HepG2 (cell line): ENCODE data around the gene SLC34A3. TPM values are rescaled to one million over a fixed set of nuclear protein-coding genes. Genes with fewer than 3 reads are reported as not detected.

Experiments
- FOXK1 ChIP-seq: sonication (generic); formaldehyde crosslinking; IDR thresholded peaks from 2 replicates; pipeline ENCODE4 v1.4.0; 2020; ENCODE audit warnings: low read depth, missing genetic modification reagents, borderline replicate concordance
- MXD4 ChIP-seq: IDR thresholded peaks from 2 replicates; pipeline ENCODE4 v1.6.1; 2016; ENCODE audit warnings: mild to moderate bottlenecking, missing biosample characterization, missing genetic modification reagents
- NCOA2 ChIP-seq: sonication (generic); formaldehyde crosslinking; IDR thresholded peaks from 2 replicates; pipeline ENCODE4 v1.8.0; 2022; ENCODE audit warnings: inconsistent platforms
- NFATC3 ChIP-seq: sonication (generic); formaldehyde crosslinking; IDR thresholded peaks from 2 replicates; pipeline ENCODE4 v1.5.1; 2020; ENCODE audit warnings: mild to moderate bottlenecking, missing genetic modification reagents
- NFYB ChIP-seq: sonication (generic); formaldehyde crosslinking; IDR thresholded peaks from 2 replicates; pipeline ENCODE4 v1.4.0; 2020; ENCODE audit warnings: missing genetic modification reagents
- ZBTB7B ChIP-seq: sonication (generic); formaldehyde crosslinking; IDR thresholded peaks from 2 replicates; pipeline ENCODE4 v1.4.0; 2020; ENCODE audit warnings: missing genetic modification reagents
- ZNF335 ChIP-seq: sonication (generic); formaldehyde crosslinking; IDR thresholded peaks from 2 replicates; pipeline ENCODE4 v1.4.0; 2020; ENCODE audit warnings: missing genetic modification reagents
- ZNF629 ChIP-seq: sonication (generic); formaldehyde crosslinking; conservative IDR thresholded peaks from 2 replicates; pipeline ENCODE4 v1.5.0; 2020; ENCODE audit warnings: missing genetic modification reagents
- ZNF775 ChIP-seq: sonication (generic); formaldehyde crosslinking; IDR thresholded peaks from 2 replicates; pipeline ENCODE4 v1.4.0; 2020; ENCODE audit warnings: missing genetic modification reagents, mild to moderate bottlenecking, moderate library complexity, borderline replicate concordance
- polyA plus RNA-seq, 8 experiments: library from polyadenylated mRNA; depleted of rRNA in 3 of 8; stranded (reverse) in 7 of 8; unstranded in 1 of 8; fragments of >200 nt; fragmentation: Illumina TruSeq in 4 of 8; extraction: Trizol in 4 of 8; gene quantifications; 2 replicates each; pipeline versions ENCODE4 v1.2.1 to v1.2.3, GENCODE V29; 2011 to 2016; ENCODE audit warnings: low read depth in 4 of 8, missing spikeins in 1 of 8, mixed read lengths in 1 of 8; ENCODE audit not compliant: insufficient read depth in 1 of 8
- total RNA-seq, 5 experiments: library from RNA; depleted of rRNA; stranded (reverse); fragments of >200 nt; fragmentation: Illumina TruSeq; extraction: Trizol; gene quantifications; 2 replicates each; pipeline ENCODE4 v1.2.3, GENCODE V29; 2016; ENCODE audit warnings: low read depth in 1 of 5
- TF ChIP-seq, protein P1 (sequence below): sonication (generic); formaldehyde crosslinking; IDR thresholded peaks from 2 replicates; pipeline ENCODE4 v1.5.1; 2020; ENCODE audit warnings: mild to moderate bottlenecking, missing genetic modification reagents, borderline replicate concordance
- TF ChIP-seq, protein P2 (sequence below): sonication (generic); formaldehyde crosslinking; IDR thresholded peaks from 2 replicates; pipeline ENCODE4 v1.5.0; 2020; ENCODE audit warnings: mild to moderate bottlenecking, missing genetic modification reagents, borderline replicate concordance
- TF ChIP-seq, protein P3 (sequence below): sonication (generic); formaldehyde crosslinking; IDR thresholded peaks from 2 replicates; pipeline ENCODE4 v1.5.1; 2020; ENCODE audit warnings: mild to moderate bottlenecking, moderate library complexity, missing genetic modification reagents
- TF ChIP-seq, protein P4 (sequence below): IDR thresholded peaks from 2 replicates; pipeline ENCODE4 v1.6.1; 2016
- TF ChIP-seq, protein P5 (sequence below): sonication (generic); formaldehyde crosslinking; IDR thresholded peaks from 2 replicates; pipeline ENCODE4 v1.5.0; 2020; ENCODE audit warnings: missing genetic modification reagents

SLC34A3 gene
- total and polyA plus RNA-seq, 2 of the 13 experiments (the other 11 are each of a cell fraction or from before 2014, with no cell fraction given): 0.07 to 1.0 TPM

- TF ChIP-seq, protein P1, sequence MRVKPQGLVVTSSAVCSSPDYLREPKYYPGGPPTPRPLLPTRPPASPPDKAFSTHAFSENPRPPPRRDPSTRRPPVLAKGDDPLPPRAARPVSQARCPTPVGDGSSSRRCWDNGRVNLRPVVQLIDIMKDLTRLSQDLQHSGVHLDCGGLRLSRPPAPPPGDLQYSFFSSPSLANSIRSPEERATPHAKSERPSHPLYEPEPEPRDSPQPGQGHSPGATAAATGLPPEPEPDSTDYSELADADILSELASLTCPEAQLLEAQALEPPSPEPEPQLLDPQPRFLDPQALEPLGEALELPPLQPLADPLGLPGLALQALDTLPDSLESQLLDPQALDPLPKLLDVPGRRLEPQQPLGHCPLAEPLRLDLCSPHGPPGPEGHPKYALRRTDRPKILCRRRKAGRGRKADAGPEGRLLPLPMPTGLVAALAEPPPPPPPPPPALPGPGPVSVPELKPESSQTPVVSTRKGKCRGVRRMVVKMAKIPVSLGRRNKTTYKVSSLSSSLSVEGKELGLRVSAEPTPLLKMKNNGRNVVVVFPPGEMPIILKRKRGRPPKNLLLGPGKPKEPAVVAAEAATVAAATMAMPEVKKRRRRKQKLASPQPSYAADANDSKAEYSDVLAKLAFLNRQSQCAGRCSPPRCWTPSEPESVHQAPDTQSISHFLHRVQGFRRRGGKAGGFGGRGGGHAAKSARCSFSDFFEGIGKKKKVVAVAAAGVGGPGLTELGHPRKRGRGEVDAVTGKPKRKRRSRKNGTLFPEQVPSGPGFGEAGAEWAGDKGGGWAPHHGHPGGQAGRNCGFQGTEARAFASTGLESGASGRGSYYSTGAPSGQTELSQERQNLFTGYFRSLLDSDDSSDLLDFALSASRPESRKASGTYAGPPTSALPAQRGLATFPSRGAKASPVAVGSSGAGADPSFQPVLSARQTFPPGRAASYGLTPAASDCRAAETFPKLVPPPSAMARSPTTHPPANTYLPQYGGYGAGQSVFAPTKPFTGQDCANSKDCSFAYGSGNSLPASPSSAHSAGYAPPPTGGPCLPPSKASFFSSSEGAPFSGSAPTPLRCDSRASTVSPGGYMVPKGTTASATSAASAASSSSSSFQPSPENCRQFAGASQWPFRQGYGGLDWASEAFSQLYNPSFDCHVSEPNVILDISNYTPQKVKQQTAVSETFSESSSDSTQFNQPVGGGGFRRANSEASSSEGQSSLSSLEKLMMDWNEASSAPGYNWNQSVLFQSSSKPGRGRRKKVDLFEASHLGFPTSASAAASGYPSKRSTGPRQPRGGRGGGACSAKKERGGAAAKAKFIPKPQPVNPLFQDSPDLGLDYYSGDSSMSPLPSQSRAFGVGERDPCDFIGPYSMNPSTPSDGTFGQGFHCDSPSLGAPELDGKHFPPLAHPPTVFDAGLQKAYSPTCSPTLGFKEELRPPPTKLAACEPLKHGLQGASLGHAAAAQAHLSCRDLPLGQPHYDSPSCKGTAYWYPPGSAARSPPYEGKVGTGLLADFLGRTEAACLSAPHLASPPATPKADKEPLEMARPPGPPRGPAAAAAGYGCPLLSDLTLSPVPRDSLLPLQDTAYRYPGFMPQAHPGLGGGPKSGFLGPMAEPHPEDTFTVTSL (CRISPR knock-in tag): no peak
- TF ChIP-seq ZNF775 (CRISPR knock-in tag) (no peak), FOXK1 (CRISPR knock-in tag) (no peak), NFATC3 (no peak), MXD4 (CRISPR knock-in tag) (peak; percentile 83), ZNF629 (CRISPR knock-in tag) (no peak), ZNF335 (CRISPR knock-in tag) (no peak), NCOA2 (CRISPR knock-in tag) (peak; percentile 58), ZBTB7B (0 out of 2 replicates have a peak, but pooled peaks have one; percentile 18), NFYB (no peak)
- TF ChIP-seq, protein P2, sequence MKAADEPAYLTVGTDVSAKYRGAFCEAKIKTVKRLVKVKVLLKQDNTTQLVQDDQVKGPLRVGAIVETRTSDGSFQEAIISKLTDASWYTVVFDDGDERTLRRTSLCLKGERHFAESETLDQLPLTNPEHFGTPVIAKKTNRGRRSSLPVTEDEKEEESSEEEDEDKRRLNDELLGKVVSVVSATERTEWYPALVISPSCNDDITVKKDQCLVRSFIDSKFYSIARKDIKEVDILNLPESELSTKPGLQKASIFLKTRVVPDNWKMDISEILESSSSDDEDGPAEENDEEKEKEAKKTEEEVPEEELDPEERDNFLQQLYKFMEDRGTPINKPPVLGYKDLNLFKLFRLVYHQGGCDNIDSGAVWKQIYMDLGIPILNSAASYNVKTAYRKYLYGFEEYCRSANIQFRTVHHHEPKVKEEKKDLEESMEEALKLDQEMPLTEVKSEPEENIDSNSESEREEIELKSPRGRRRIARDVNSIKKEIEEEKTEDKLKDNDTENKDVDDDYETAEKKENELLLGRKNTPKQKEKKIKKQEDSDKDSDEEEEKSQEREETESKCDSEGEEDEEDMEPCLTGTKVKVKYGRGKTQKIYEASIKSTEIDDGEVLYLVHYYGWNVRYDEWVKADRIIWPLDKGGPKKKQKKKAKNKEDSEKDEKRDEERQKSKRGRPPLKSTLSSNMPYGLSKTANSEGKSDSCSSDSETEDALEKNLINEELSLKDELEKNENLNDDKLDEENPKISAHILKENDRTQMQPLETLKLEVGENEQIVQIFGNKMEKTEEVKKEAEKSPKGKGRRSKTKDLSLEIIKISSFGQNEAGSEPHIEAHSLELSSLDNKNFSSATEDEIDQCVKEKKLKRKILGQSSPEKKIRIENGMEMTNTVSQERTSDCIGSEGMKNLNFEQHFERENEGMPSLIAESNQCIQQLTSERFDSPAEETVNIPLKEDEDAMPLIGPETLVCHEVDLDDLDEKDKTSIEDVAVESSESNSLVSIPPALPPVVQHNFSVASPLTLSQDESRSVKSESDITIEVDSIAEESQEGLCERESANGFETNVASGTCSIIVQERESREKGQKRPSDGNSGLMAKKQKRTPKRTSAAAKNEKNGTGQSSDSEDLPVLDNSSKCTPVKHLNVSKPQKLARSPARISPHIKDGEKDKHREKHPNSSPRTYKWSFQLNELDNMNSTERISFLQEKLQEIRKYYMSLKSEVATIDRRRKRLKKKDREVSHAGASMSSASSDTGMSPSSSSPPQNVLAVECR (CRISPR knock-in tag): peak; percentile 31; the same call in 1 of the 2 replicates
- TF ChIP-seq, protein P3, sequence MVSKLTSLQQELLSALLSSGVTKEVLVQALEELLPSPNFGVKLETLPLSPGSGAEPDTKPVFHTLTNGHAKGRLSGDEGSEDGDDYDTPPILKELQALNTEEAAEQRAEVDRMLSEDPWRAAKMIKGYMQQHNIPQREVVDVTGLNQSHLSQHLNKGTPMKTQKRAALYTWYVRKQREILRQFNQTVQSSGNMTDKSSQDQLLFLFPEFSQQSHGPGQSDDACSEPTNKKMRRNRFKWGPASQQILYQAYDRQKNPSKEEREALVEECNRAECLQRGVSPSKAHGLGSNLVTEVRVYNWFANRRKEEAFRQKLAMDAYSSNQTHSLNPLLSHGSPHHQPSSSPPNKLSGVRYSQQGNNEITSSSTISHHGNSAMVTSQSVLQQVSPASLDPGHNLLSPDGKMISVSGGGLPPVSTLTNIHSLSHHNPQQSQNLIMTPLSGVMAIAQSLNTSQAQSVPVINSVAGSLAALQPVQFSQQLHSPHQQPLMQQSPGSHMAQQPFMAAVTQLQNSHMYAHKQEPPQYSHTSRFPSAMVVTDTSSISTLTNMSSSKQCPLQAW (CRISPR knock-in tag): 0 out of 2 replicates have a peak, but pooled peaks have one; percentile 34
- TF ChIP-seq, protein P4, sequence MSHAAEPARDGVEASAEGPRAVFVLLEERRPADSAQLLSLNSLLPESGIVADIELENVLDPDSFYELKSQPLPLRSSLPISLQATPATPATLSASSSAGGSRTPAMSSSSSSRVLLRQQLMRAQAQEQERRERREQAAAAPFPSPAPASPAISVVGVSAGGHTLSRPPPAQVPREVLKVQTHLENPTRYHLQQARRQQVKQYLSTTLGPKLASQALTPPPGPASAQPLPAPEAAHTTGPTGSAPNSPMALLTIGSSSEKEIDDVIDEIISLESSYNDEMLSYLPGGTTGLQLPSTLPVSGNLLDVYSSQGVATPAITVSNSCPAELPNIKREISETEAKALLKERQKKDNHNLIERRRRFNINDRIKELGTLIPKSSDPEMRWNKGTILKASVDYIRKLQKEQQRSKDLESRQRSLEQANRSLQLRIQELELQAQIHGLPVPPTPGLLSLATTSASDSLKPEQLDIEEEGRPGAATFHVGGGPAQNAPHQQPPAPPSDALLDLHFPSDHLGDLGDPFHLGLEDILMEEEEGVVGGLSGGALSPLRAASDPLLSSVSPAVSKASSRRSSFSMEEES: peak; percentile 68; the same call in 1 of the 2 replicates
- TF ChIP-seq, protein P5, sequence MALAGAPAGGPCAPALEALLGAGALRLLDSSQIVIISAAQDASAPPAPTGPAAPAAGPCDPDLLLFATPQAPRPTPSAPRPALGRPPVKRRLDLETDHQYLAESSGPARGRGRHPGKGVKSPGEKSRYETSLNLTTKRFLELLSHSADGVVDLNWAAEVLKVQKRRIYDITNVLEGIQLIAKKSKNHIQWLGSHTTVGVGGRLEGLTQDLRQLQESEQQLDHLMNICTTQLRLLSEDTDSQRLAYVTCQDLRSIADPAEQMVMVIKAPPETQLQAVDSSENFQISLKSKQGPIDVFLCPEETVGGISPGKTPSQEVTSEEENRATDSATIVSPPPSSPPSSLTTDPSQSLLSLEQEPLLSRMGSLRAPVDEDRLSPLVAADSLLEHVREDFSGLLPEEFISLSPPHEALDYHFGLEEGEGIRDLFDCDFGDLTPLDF (CRISPR knock-in tag): no peak
Measured at GRCh38 chr9:137198051-137198901, 32.4 kb upstream of the SLC34A3 start (continued).
